Stimulated activated CD4-positive, alpha-beta T cell treated with anti-CD3 and anti-CD28 coated beads, Interleukin-2, amount 100 ng/mL, for 4 hours (primary cell): ENCODE results near the gene RHOBTB1.

Source experiments
- DNase-seq: peaks from one replicate; pipeline ENCODE4 v3.0.0-alpha.2; 2020; ENCODE audit warnings: low read depth

The RHOBTB1 gene

DNA sequence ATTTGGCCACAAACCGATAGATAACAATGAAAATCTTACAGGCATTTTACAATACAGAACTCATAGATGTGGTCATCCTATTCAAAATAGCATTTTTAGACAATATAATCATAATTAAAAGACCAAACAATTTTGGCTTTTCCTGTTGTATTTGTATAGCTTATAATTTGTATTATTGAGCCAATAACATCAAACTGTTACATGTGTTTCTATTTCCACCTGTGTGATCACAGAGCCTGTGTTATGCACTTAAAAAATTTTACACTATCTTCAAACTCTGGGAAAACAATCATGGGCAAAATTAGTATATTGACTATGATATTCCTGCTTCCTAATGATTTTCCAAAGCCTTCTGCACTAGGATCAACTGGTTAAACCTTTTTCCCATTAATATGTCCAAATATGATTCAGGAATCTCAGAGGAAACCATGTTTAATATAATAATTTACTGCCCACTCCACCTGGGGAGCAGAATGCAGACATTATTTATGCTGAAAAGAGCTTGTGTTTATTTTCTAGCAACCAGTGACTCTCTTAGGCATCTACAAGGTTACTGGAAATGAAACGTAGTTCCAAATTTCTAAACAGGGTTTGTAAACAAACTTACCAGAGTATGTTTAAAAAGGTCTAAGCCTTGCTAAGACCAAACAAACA lies 1.7 kb downstream of the RHOBTB1 start:
- no peak for DNase-seq

DNA sequence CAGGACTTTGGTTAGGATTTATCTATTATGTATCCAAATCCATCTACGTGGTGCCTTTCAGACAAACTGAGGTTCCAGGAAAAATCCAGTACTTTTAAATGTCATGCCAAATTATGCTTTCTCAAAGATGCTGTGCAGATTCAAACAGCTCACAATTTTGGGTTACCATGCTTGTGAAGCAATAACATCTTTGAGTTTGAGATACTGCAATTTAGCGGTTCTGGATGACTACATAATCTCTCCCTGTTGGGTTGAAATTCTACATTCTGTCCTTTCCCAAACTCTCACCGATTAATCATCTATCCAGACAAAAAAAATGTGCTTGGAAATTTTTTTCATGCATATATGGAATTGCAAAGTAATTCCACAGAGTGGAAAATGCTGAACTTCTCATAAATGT lies 3.5 kb downstream of the RHOBTB1 start:
- DNase-seq, result no peak

DNA sequence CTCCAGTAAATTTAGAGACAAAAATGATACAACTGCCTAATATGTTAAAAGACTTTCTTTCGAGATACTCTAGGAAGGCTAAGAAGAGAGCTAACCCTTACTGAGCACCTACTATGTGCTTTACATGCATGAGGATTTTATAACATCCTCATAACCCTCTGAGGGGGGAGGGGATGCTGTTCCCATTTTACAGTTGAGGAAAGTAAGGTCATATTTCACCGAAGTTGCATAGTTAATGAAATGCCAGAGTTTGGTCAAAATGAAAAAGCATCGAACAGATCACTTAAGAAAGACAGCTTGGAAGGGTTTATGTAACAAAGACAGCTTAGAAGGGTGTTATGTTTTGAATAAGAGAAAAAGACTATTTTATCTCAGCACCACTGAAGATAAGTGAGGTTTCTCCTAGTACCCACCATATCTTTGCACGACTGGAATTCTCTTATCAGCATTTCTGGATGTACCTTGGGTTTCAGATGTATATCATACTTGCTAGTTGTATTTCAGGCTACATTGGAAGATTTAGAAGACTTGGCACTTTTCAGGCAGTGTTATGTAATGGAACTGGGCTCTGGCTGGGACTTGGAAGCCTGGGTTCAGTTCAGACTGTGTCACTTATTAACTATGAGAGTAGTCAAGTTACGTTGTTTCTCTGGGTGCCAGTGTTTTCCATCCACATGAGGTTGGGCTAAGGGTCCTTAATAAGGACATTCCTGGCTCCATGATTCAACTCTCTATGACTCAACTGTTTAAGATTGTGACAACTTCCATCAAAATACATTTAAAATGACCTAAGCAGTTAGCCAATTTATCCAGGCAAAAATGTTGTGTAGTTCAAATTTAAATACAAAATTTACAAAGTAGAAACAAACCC lies 6.0 kb downstream of the RHOBTB1 start:
- no peak for DNase-seq

DNA sequence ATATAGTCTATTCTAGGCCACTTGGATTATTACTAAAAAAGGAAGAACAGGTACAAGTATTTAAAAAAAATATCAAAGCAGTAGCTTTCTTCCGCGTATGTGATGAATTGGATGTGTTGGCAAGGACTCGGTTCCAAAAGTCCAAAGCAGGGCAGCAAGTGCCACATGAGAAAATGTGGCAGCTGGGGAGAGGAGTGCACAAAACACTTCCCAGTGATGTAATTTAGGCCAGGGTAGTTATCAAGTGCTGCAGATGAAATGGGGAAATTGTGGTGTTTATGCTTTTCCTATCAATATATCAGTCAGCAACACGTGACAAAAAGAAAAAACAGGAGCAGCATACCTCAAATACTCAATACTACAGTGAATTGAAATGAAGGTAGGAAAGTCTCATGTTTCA lies 7.0 kb downstream of the RHOBTB1 start:
- no peak for DNase-seq

DNA sequence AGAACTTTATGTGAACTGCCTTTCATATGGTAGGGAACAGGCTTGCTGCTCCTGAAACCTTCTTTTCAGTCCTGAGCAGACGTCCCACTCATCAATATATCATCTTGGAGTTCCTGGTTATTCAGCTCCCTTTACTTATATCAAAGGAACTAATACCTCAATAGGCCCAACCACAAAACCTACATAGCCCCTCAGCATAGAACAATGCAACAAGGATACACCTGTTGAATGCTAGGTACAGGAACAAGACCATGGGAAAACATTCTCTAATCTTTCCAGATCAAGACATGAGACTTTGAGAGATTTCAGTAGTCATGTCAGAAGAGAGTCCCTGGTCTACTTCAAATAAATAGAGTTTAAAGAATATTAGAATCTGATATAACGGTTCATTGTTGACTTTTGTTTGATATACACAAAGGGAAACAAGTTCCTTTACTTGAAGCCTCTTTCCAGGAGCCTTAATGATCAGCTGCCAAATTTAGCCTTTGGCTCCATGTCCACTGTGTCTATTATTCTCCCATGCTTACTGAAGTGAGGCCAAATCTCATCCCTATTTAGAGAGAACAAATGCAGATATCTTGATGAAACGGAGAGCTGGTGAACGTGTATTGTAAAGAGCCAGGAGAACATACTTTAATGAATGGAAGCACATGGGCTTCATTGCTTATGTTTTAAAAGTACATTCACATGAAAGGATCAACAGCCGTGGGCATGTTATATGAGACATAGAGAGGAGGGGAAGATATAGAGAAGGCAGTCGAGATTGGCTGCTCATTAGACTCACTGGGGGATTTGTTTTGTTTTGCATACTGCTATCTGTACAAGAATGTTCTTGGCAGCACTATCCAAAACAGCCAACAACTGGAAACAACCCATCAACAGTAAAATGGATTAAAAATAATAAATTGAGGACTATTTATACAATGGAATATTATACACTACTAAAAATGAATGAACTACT lies 9.5 kb downstream of the RHOBTB1 start:
- no peak for DNase-seq

DNA sequence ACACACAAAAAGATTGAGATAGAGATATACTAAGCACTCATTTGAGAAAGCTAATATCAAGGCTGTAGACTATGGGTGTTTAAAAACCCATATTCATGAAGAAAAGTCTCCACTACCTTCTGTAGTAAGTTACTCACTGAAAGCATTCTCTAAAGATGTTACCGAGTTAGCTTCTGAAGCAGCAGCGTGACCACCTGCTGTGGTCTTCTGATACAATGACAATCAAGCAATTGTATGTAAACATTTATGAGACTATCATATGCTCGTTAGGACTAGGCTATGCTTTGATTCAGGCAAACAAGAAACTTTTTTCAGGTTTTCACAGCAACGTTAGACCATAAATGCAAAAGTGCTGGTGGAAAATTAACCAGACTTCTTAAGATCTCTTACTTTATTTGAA lies 11.2 kb downstream of the RHOBTB1 start:
- DNase-seq, result no peak

DNA sequence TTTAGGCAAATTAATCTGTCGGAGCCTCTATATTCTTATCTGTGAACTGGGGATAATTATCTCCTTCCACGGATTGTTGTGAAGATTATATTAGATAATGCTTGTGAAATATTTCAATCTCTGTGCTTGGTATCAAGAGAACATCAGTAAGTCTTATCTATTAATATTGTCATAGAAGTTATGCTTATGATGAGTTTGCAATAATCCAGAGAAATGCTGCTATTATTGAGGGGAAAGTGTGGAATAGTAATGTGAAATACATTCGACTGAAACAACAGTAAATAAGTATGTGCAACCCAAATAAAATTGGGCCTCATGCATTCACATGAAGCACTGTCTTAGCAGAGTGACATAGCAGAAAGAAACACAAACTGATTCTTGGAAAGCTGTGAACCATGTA lies 13.7 kb downstream of the RHOBTB1 start:
- DNase-seq, result no peak

DNA sequence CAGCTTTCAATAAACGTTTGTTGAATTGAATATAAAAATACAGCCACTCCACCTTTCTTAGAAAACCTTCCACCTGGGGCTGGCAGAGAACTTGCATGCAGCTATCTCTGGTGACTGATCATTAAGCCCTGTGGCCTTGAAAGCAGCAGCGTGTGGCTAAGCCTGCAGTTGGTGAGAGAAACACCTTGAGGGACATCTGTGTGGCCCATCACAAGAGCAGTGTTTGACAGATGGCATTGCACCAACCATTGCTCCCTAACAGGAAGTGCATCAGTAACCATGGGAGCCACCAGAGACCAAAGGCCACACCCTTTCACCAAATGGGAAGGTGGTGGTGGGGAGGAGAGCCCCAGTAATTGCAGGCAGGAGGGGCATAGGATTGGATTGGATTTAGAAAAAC lies 22.4 kb downstream of the RHOBTB1 start:
- DNase-seq, result no peak

DNA sequence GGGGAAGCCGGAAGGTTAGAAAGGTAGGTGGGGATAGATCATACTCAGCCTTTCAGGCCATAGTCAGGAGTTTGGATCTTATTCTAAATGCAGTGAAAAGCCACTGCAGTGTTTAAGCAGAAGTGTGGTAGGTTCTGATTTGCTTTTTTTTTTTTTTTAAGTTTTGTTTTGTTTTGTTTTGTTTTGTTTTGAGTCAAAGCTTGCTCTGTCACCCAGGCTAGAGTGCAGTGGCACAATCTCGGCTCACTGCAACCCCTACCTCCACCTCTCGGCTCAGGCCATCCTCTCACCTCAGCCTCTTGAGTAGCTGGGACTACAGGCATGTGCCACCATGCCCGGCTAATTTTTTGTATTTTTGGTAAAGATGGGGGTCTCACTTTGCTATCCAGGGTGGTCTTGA lies 23.5 kb downstream of the RHOBTB1 start:
- no peak for DNase-seq

DNA sequence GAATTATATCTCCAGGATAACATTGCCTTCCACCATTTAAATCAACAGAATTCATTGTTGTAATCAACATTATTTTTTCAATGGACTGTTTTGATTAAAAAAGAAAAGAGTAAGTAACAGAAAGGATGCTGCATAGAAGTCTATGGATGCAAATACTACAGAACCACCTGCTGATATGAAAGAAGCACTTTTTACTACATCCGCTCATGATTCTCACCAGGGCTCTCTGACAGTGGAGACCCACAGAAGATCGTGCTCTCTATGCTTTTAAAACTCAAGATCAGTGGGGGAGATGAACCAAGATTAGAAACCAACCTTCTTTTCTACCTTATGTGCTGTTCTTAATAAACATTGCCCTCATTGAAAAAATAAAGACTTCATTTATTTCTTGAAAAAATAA lies 24.4 kb downstream of the RHOBTB1 start:
- DNase-seq, result no peak

DNA sequence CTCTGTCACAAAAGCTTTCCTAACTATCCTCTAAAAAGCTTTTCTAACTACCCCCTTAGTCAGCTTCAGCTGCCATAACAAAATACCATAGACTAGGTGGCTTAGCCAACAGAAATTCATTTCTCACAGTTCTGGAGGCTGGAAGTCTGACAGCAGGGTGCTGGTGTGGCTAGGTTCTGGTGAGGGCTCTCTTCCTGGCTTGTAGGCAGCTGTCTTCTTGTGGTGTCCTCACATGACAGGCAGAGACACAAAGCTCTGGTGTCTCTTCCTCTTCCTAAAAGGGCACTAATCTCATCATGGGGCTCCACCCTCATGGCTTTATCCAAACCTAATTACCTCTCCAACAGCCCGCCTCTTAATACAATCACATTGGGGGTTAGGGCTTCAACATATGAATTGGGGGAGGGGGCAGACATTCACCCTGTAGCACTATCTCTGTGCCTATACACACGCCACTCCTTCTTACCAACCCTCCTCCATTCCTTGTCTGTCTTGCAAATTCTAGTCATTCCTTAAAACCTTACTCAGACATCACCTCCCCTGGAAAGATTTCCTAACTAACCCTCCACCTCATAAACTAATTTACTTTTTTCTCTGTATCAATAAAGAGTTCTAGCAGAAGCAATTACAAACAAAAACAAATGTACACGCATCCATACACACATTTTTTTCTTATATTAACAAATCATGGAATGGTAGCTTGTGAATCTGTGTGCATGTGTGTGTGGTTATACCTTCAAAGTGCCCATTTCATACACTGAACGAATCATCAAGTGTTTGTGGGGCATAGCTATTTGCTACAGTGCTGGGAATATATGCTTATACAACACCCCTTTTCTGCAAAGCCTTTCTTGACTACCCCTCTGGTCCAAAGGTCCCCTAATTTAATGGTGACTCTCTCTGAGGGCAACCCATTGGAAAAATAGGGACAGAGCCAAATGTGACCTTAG lies 26.4 kb downstream of the RHOBTB1 start:
- DNase-seq, result no peak

DNA sequence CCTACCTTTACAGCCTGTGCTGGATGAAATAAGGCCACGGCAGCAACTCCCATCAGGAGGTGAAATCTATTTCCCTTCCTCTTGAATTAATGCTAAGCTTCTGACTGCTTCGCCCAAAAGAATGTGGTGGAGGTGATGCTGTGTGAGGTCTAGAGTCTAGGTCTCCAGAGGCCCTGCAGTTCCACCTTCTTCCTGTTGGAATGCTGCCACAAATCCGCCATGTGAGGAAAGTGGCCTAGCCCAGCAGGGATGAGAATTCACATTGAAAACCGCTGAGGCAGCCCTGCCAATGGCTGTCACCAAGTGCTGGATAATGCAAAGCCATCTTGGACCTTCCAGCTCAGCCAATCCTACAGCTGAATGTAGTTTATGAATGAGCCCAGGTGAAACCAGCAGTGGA lies 28.0 kb downstream of the RHOBTB1 start:
- no peak for DNase-seq

DNA sequence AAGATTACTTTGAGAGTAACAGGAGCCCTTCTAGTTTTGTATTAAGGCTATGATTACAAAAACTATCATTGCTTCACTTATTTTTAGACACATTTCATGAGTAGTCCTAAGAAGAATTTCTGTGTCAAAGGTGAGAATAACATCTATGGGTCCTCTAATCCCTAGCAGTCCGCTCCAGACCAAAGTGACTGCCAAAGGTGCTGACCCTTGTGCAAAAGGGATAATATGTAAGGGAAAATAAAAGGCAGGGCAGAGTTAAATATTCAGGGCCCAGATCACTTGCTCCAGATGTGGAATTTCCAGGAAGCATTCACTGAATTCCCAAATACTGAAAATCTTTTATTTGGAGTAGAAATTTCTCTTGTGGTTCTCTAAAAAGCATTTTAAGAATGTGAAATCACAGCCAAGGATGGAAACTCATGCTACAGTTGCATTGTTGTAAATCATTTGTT lies 29.3 kb downstream of the RHOBTB1 start:
- no peak for DNase-seq

DNA sequence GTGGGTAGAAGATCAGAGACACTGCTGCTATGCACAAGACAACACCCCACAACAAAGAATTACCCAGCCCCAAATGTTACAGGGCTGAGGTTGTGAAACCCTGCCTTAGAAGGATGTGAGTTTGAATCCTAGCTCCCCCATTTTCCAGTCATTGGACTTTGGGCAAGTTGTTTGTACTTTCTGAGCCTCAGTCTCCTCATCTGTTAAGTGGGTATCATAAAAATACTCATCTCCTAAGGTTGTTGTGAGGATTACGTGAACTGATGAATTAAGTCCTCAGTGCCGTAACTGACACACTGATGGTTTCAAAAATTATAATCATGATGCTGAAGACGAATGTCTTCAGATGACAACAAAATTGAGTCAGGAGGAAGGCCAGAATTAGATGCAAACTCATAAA lies 30.3 kb downstream of the RHOBTB1 start:
- no peak for DNase-seq

DNA sequence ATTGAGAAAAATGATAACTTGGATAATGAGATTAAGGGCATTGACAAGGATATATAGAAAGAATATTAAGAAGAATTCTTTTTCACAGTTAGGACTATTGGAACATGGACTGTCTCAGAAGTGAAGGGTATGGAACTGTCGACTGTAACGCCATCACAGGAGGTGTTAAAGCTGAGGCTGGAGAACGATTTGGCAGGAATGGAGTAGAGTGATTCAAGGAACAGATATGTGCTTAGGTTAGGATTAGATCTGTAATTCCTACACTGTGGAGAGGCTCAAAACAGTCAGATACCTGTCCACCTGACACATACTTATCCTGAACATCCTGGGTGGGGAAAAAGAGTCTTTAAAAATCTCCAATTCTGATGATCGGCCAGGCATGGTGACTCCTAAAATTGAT lies 30.9 kb downstream of the RHOBTB1 start:
- DNase-seq, result no peak

DNA sequence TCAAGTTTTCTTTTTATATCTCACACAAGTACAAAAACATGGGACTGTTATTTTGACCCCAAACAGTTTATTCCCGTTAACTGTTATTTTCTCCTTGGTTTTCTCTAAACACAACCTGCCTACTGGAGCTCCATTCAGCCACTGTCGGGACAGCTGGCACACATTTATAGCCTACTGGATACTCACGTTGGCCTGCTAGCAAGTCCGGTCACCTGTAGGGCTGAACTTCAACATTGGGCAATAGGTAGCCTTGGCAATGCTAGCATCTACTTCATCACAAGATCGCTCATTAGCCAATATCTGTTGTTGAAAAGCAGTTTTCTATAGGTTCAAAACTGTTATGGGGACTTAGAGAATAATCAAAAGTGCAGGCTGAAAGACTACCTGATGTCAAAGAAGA lies 32.3 kb downstream of the RHOBTB1 start:
- no peak for DNase-seq

DNA sequence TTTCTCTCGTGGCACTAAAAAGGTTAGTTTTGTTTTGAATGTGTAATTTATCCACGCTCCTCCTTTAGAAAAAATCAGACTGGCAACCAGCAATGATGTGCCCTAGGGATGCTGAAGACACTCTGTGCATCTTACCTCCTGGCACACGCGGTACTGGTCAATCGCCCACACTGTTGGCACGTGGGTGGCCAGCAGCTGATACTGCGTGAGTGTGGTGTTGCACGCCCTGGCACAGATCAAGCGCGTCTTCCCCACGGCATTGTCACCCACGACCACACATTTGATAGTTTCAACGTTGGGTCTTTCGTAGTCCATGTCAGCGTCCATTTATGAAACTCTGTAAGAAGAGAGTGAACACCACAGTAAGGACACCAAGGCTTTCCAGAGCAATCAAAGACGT lies 32.8 kb downstream of the RHOBTB1 start:
- DNase-seq, result no peak

DNA sequence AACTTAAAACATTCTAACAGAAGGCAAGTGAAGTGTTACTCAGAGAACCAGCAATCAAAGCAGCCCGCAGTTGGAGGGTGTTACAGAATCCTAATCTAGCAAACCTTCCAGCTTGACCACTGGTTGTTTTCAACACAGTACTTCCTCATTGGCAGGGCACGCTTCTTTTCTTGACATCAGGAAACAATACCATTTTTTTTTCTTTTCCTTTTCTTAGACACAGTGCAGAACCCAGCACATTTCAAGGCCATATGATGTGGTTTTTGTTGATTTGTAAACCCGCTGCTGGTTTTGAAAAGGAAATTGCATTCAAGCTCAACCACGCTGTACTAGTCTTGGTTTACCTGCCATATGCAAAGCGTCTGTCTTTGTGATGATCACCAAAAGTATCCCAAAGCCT lies 33.4 kb downstream of the RHOBTB1 start:
- DNase-seq, result no peak

DNA sequence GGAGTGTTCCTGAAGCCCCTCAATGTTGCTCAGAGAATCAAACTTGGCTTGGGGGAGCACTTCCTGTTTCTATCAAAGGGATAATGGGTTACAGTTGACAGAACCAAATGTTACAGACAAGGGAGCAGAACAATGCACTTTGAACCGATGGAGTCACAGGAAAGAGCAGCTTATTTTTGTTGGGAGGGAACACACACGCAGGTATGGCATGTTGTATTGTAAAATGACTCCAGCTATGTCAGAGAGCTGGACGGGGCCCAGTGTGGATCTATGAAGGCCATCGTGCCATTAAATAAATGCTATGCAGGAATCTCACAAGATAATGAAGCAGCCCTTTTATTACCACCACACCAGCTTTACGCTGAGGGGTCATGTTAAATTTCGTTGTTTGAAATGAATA lies 35.1 kb downstream of the RHOBTB1 start:
- no peak for DNase-seq

DNA sequence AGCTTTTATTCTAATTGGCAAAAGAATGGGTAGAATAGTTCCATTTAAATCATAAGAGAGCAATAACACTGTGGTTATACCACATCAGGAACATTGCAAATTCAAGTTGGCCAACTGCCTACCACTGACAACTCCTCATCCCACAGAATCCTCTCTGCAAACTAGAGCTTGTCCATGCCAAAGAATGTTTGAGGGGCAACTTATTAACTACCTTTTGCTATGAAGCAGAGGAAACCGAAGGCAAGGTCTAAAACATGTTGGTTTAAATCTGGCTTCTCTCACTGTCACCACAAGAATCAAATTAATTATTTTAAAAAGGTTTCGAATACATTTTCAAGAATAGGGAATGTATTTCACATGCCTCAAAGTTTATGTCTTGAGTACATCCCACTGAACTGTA lies 36.0 kb downstream of the RHOBTB1 start:
- no peak for DNase-seq

DNA sequence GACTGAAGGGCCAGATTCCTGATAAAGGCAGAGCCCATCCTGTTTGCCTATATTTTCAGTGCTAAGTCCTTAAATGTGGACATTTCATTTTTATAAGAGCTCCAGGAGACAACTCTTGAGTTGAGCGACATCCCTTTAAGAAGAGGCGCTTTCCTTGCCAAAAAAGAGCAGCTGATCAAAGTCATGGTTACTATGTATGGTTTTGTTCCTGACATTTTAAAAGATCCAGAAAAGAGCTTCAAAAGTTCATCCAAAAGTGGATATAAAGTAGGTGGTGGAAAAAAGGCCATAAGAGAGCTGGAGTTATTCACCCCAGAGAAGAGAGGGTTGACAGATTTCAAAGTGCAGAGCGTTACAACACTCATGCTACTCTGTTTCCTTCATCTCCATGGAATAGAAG lies 36.7 kb downstream of the RHOBTB1 start:
- no peak for DNase-seq
